IMR-90 (cell line): Measurements from ENCODE around the gene LAMA2. TPM values are rescaled to one million over a fixed set of nuclear protein-coding genes. Genes with fewer than 3 reads are reported as not detected.

ENCODE experiments used
- ATAC-seq: fragments of 200-7000 bp; cut with Tn5 transposase; 2 replicates; pipeline ENCODE4 v1.9.1; 2020; ENCODE audit warnings: low read depth, mild to moderate bottlenecking, moderate library complexity
- BruUV-seq: library from RNA; stranded (reverse); fragments of 400-500 nt; replicated peaks from 2 replicates; lab custom pipeline; 2021; lab: Mats Ljungman, UMichigan
- CTCF ChIA-PET: fragments of 300-600 bp; formaldehyde crosslinking; extraction: SDS; loops from one replicate; lab custom pipeline; 2021; ENCODE audit warnings: antibody characterized with exemption; lab: Yijun Ruan, JAX
- POLR2A ChIA-PET: fragments of 300-600 bp; sonication (Branson Sonifier 250); formaldehyde crosslinking; loops from one replicate; lab custom pipeline; 2022; ENCODE audit warnings: antibody characterized with exemption; ENCODE audit not compliant: unreplicated experiment; lab: Charles Lee
- DNase-seq: peaks from one replicate; pipeline ENCODE4 v3.0.0; 2013
- H2AFZ ChIP-seq: replicated peaks from 2 replicates; pipeline ENCODE3; 2013; ENCODE audit warnings: low read length, mild to moderate bottlenecking; ENCODE audit not compliant: poor library complexity
- H2AK5ac ChIP-seq: 2 replicates; pipeline ENCODE4 v1.6.1; 2013; ENCODE audit warnings: low read depth, low read length, inconsistent platforms
- H2AK9ac ChIP-seq: replicated peaks from 2 replicates; pipeline ENCODE3; 2013; ENCODE audit warnings: mild to moderate bottlenecking, low read depth, low read length, moderate library complexity; ENCODE audit not compliant: poor library complexity
- H2BK120ac ChIP-seq: 2 replicates; pipeline ENCODE4 v1.6.1; 2013; ENCODE audit warnings: low read depth, low read length, inconsistent platforms
- H2BK15ac ChIP-seq: 3 replicates; pipeline ENCODE4 v1.6.1; 2013; ENCODE audit warnings: low read depth, low read length, inconsistent platforms
- H2BK20ac ChIP-seq: 2 replicates; pipeline ENCODE4 v1.6.1; 2013; ENCODE audit warnings: low read depth, mild to moderate bottlenecking, inconsistent platforms, low read length, moderate library complexity
- H2BK5ac ChIP-seq: 2 replicates; pipeline ENCODE4 v1.6.1; 2013; ENCODE audit warnings: mild to moderate bottlenecking, low read depth, low read length, inconsistent platforms; ENCODE audit not compliant: poor library complexity, severe bottlenecking
- H3K14ac ChIP-seq: replicated peaks from 2 replicates; pipeline ENCODE4 v1.6.1; 2013; ENCODE audit warnings: low read depth, low read length, inconsistent platforms
- H3K18ac ChIP-seq: 2 replicates; pipeline ENCODE4 v1.6.1; 2013; ENCODE audit warnings: low read depth, low read length, control low read depth
- H3K23ac ChIP-seq: 2 replicates; pipeline ENCODE4 v1.6.1; 2013; ENCODE audit warnings: low read depth, low read length, inconsistent platforms
- H3K27ac ChIP-seq: 2 replicates; pipeline ENCODE4 v1.5.1; 2013; ENCODE audit warnings: mild to moderate bottlenecking, control low read depth, low read length; ENCODE audit not compliant: insufficient read depth
- H3K27me3 ChIP-seq: 2 replicates; pipeline ENCODE4 v1.6.1; 2013; ENCODE audit warnings: low read length; ENCODE audit not compliant: control insufficient read depth, insufficient read depth
- H3K36me3 ChIP-seq: 2 replicates; pipeline ENCODE4 v1.6.1; 2013; ENCODE audit warnings: low read length, mixed read lengths; ENCODE audit not compliant: control insufficient read depth, insufficient read depth
- H3K4ac ChIP-seq: 2 replicates; pipeline ENCODE4 v1.6.1; 2013; ENCODE audit warnings: low read depth, low read length, inconsistent platforms
- H3K4me1 ChIP-seq: 2 replicates; pipeline ENCODE4 v1.6.1; 2013; ENCODE audit warnings: low read length, mixed read lengths; ENCODE audit not compliant: control insufficient read depth, insufficient read depth
- H3K4me2 ChIP-seq: 2 replicates; pipeline ENCODE4 v1.6.1; 2013; ENCODE audit warnings: low read depth, mild to moderate bottlenecking, control low read depth, low read length, moderate library complexity
- H3K4me3 ChIP-seq: 2 replicates; pipeline ENCODE4 v1.5.1; 2013; ENCODE audit warnings: low read depth, mild to moderate bottlenecking, control low read depth, low read length, moderate library complexity; ENCODE audit not compliant: insufficient read depth
- H3K56ac ChIP-seq: 2 replicates; pipeline ENCODE4 v1.6.1; 2013; ENCODE audit warnings: low read length, inconsistent platforms; ENCODE audit not compliant: insufficient read depth; ENCODE audit errors: extremely low read depth
- H3K79me1 ChIP-seq, 2 experiments: 2 replicates each; pipeline ENCODE4 v1.6.1; 2013; ENCODE audit warnings: low read length in 2 of 2, inconsistent platforms in 1 of 2, low read depth in 1 of 2
- H3K9ac ChIP-seq: 2 replicates; pipeline ENCODE4 v1.6.1; 2013; ENCODE audit warnings: low read depth, low read length, control low read depth
- H3K9me1 ChIP-seq: 2 replicates; pipeline ENCODE4 v1.6.1; 2013; ENCODE audit warnings: low read length, inconsistent platforms; ENCODE audit not compliant: insufficient read depth
- H3K9me3 ChIP-seq: 2 replicates; pipeline ENCODE4 v1.6.1; 2013; ENCODE audit warnings: low read length; ENCODE audit not compliant: control insufficient read depth, insufficient read depth
- H4K20me1 ChIP-seq: 2 replicates; pipeline ENCODE4 v1.6.1; 2013; ENCODE audit warnings: low read length, inconsistent platforms; ENCODE audit not compliant: insufficient read depth
- H4K5ac ChIP-seq: 2 replicates; pipeline ENCODE4 v1.6.1; 2013; ENCODE audit warnings: mild to moderate bottlenecking, low read depth, low read length, control low read depth
- H4K8ac ChIP-seq, 2 experiments: 2 replicates each; pipeline ENCODE4 v1.6.1; 2013; ENCODE audit warnings: low read depth in 2 of 2, low read length in 2 of 2, control low read depth in 1 of 2, inconsistent platforms in 1 of 2
- H4K91ac ChIP-seq: 2 replicates; pipeline ENCODE4 v1.6.1; 2013; ENCODE audit warnings: low read depth, low read length, inconsistent platforms; ENCODE audit not compliant: insufficient read depth
- ELK1 ChIP-seq: fragments of 150-350 bp; IDR thresholded peaks from 2 replicates; pipeline ENCODE4 v1.6.1; 2016; ENCODE audit warnings: low read depth, mild to moderate bottlenecking, low read length, moderate library complexity, borderline replicate concordance
- MAFK ChIP-seq: IDR thresholded peaks from 2 replicates; pipeline ENCODE4 v1.6.1; 2012; ENCODE audit warnings: low read depth, low read length, improper control_type of control experiment
- dilution Hi-C: fragments of 300-500 bp; cut with HindIII; formaldehyde crosslinking; loops from one replicate; pipeline ENCODE4 v1.14.3; 2018; ENCODE audit warnings: low sequenced_read_pairs; ENCODE audit not compliant: unreplicated experiment
- in situ Hi-C: fragments of 300-500 bp; cut with MboI; formaldehyde crosslinking; loops from 3 replicates; pipeline ENCODE4 v1.14.3; 2019; ENCODE audit warnings: low sequenced_read_pairs, inconsistent platforms, mixed read lengths
- intact Hi-C: fragments of 100-400 bp; cut with micrococcal nuclease; formaldehyde crosslinking; loops from 2 replicates; pipeline ENCODE4 v1.10.0; 2022
- polyA plus RNA-seq, 3 experiments: library from polyadenylated mRNA; depleted of rRNA; stranded (reverse); fragments of >200 nt; gene quantifications; 2 replicates each; pipeline ENCODE4 v1.2.3, GENCODE V29; 2012; ENCODE audit warnings: low replicate concordance in 1 of 3
- total RNA-seq: library from RNA; depleted of rRNA; stranded (reverse); fragments of >200 nt; gene quantifications from 2 replicates; pipeline ENCODE4 v1.2.3, GENCODE V29; 2012

LAMA2 gene
- total and polyA plus RNA-seq, 2 of the 4 experiments (the other 2 are of a cell fraction): 9.9 to 13.3 TPM

GRCh38 chr6:128863983-128864382 is 19.0 kb upstream of the LAMA2 start:
- Histone ChIP-seq H2BK15ac (no peak overlapping the region), H3K9ac (no peak overlapping the region), H3K18ac (no peak overlapping the region), H2AK9ac (no peak overlapping the region), H2BK20ac (no peak overlapping the region), H2BK120ac (no peak overlapping the region), H4K20me1 (no peaks in the 10 kb centered on the region), H3K27ac (no peak overlapping the region), H2AFZ (no peak overlapping the region), H2BK5ac (no peak overlapping the region), H3K4ac (no peak overlapping the region), H2AK5ac (no peak overlapping the region), H3K4me2 (no peak overlapping the region), H4K91ac (no peak overlapping the region), H3K27me3 (no peaks in the 10 kb centered on the region), H4K5ac (no peak overlapping the region), H3K56ac (no peak overlapping the region), H3K23ac (no peak overlapping the region), H3K36me3 (no peaks in the 10 kb centered on the region), H3K79me1 (no peaks in the 10 kb centered on the region), H4K8ac (no peak overlapping the region), H3K9me3 (no peaks in the 10 kb centered on the region), H3K14ac (no peak overlapping the region), H3K4me1 (no peaks in the 10 kb centered on the region), H3K9me1 (no peaks in the 10 kb centered on the region), H3K4me3 (no peak overlapping the region)
- in situ Hi-C loops (no loop called here), dilution Hi-C loops (no loop called here), intact Hi-C loops (no loop called here)
- DNase-seq (no peak), ATAC-seq (no peak)
- ChIA-PET POLR2A (no interaction called here), CTCF (no interaction called here)
- no TSS peak for BruUV-seq
- no peak for TF ChIP-seq ELK1
- TF ChIP-seq MAFK: peak; percentile 40; the same call in 1 of the 2 replicates
